A673 (cell line): ENCODE data around the gene CLTB. TPM values are rescaled to one million over a fixed set of nuclear protein-coding genes. Genes with fewer than 3 reads are reported as not detected.

ENCODE experiments used
- BruUV-seq: library from RNA; stranded (reverse); fragments of 400-500 nt; replicated peaks from 2 replicates; lab custom pipeline; 2021; lab: Mats Ljungman, UMichigan
- CTCF ChIA-PET: fragments of 300-600 bp; sonication (Branson Sonifier 250); formaldehyde crosslinking; loops from one replicate; lab custom pipeline; 2022; ENCODE audit warnings: antibody characterized with exemption; lab: Charles Lee
- POLR2A ChIA-PET: fragments of 300-600 bp; sonication (Branson Sonifier 250); formaldehyde crosslinking; loops from one replicate; lab custom pipeline; 2022; ENCODE audit warnings: antibody characterized with exemption; ENCODE audit not compliant: low non-redundant PET; lab: Charles Lee
- DNase-seq: peaks from one replicate; pipeline ENCODE4 v3.0.0-alpha.2; 2015; ENCODE audit warnings: low spot score
- H3K27ac ChIP-seq: fragments of 200-600 bp; sonication (generic); 2 replicates; pipeline ENCODE4 v1.5.1; 2016; ENCODE audit warnings: mixed run types, low read depth, mild to moderate bottlenecking, mixed read lengths, antibody characterized with exemption, low read length; ENCODE audit not compliant: poor library complexity, severe bottlenecking
- H3K27me3 ChIP-seq: fragments of 200-600 bp; sonication (generic); replicated peaks from 2 replicates; pipeline ENCODE4 v1.6.1; 2017; ENCODE audit warnings: mixed run types, low read depth, mild to moderate bottlenecking, mixed read lengths, antibody characterized with exemption, low read length; ENCODE audit not compliant: insufficient read depth, poor library complexity
- H3K36me3 ChIP-seq: fragments of 200-600 bp; sonication (generic); 2 replicates; pipeline ENCODE4 v1.6.1; 2016; ENCODE audit warnings: mixed run types, mild to moderate bottlenecking, mixed read lengths, antibody characterized with exemption, low read length; ENCODE audit not compliant: insufficient read depth, poor library complexity, severe bottlenecking
- H3K4me1 ChIP-seq: fragments of 200-600 bp; sonication (generic); 2 replicates; pipeline ENCODE4 v1.6.1; 2017; ENCODE audit warnings: mixed run types, mild to moderate bottlenecking, mixed read lengths, antibody characterized with exemption, low read length; ENCODE audit not compliant: insufficient read depth, poor library complexity, severe bottlenecking
- H3K4me3 ChIP-seq: fragments of 200-600 bp; sonication (generic); 2 replicates; pipeline ENCODE4 v1.5.1; 2016; ENCODE audit warnings: low read depth, mixed run types, mild to moderate bottlenecking, mixed read lengths, low read length; ENCODE audit not compliant: poor library complexity, severe bottlenecking
- H3K9me3 ChIP-seq: fragments of 200-600 bp; sonication (generic); 2 replicates; pipeline ENCODE4 v1.6.1; 2016; ENCODE audit warnings: mixed run types, low read depth, mild to moderate bottlenecking, mixed read lengths, antibody characterized with exemption, low read length; ENCODE audit not compliant: poor library complexity, severe bottlenecking
- EZH2 ChIP-seq: fragments of 200-600 bp; sonication (generic); IDR thresholded peaks from 2 replicates; pipeline ENCODE4 v1.6.1; 2017; ENCODE audit warnings: borderline replicate concordance, low read depth, mild to moderate bottlenecking, mixed read lengths, antibody characterized with exemption, low read length; ENCODE audit not compliant: poor library complexity, severe bottlenecking
- intact Hi-C: fragments of 100-400 bp; cut with micrococcal nuclease; formaldehyde crosslinking; loops from one replicate; pipeline ENCODE4 v1.10.0; 2022; ENCODE audit not compliant: unreplicated experiment
- total RNA-seq: library from RNA; stranded (reverse); gene quantifications from 2 replicates; pipeline ENCODE4 v1.2.3, GENCODE V29; 2021
- TF ChIP-seq, protein P1 (sequence below): fragments of 300-800, 200-600 bp; sonication (generic); conservative IDR thresholded peaks from 2 replicates; pipeline ENCODE4 v1.5.1; 2017; ENCODE audit warnings: low read depth, mild to moderate bottlenecking, antibody characterized with exemption, low read length, moderate library complexity, mixed read lengths

The CLTB gene
- total RNA-seq, 1 experiment from 2014 or later, result 61.8 TPM

DNA sequence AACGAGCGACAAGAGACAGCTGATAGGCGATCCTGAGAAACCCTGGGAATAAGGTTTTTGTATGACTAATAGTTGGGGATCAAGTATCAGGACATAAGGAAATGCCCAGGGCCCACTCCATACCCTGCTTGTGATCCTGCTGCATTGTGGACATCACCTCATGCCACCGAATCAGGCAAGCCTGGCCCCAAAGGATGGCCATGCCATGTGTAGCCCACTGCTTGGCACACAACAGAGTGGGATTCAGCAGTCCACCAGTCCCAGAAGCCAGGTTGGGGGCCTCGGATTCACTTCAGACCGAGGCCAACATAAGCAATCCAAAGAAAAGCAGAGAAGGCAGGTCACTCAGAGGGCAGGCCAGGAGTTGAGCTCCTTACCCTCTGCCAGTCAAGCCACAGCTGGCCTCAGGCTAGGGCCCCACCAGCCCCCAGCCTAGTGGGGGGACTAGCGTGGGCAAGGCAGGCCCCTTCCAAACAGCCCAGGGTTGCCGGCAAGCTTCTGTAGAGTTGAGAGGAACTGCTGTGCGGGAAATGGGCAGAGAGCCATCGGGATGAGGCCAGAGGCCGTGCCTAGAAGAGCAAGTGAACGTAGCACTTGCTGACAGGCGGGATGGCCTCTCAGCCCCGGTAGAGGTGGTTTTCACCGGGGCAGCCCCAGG lies 33.0 kb downstream of the CLTB start:
- BruUV-seq, result no TSS peak
- Histone ChIP-seq H3K9me3 (no peaks in the 10 kb centered on the region), H3K27ac (no peak overlapping the region), H3K27me3 (no peaks in the 10 kb centered on the region), H3K4me3 (no peak overlapping the region), H3K4me1 (peaks cover 10% of the 10 kb centered on the region), H3K36me3 (peaks cover 44% of the 10 kb centered on the region)
- CTCF ChIA-PET, result no interaction called here
- DNase-seq, result no peak
- TF ChIP-seq EZH2, result no peak
- TF ChIP-seq, protein P1, sequence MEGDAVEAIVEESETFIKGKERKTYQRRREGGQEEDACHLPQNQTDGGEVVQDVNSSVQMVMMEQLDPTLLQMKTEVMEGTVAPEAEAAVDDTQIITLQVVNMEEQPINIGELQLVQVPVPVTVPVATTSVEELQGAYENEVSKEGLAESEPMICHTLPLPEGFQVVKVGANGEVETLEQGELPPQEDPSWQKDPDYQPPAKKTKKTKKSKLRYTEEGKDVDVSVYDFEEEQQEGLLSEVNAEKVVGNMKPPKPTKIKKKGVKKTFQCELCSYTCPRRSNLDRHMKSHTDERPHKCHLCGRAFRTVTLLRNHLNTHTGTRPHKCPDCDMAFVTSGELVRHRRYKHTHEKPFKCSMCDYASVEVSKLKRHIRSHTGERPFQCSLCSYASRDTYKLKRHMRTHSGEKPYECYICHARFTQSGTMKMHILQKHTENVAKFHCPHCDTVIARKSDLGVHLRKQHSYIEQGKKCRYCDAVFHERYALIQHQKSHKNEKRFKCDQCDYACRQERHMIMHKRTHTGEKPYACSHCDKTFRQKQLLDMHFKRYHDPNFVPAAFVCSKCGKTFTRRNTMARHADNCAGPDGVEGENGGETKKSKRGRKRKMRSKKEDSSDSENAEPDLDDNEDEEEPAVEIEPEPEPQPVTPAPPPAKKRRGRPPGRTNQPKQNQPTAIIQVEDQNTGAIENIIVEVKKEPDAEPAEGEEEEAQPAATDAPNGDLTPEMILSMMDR, result no peak
- POLR2A ChIA-PET, result no interaction called here
- intact Hi-C loops, result no loop called here

DNA sequence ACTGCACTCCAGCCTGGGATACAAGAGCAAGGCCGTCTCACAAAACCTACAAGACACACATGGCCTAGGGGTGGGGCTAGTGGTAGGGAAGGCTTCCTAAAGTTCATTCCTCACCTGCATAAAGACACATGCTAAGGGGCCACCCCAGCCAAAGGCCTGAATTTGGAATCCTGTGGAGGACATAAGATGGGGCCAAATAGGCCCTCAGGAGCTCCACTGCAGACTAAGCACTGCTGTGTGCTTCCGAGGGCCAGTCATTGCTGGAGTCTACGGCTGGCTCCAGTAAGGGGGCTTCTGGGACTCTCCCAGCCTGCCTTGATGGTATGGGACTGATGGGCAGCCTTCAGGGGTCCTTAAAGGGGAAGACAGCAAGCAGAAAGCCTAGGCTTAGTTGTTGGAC lies 33.6 kb downstream of the CLTB start:
- intact Hi-C loops, result no loop called here
- Histone ChIP-seq H3K4me1 (peaks cover 10% of the 10 kb centered on the region), H3K9me3 (no peaks in the 10 kb centered on the region), H3K4me3 (no peak overlapping the region), H3K27me3 (no peaks in the 10 kb centered on the region), H3K36me3 (peaks cover 44% of the 10 kb centered on the region), H3K27ac (no peak overlapping the region)
- no peak for DNase-seq
- TF ChIP-seq, protein P1, result no peak
- no peak for TF ChIP-seq EZH2
- CTCF ChIA-PET, result no interaction called here
- no TSS peak for BruUV-seq
- POLR2A ChIA-PET, result no interaction called here

DNA sequence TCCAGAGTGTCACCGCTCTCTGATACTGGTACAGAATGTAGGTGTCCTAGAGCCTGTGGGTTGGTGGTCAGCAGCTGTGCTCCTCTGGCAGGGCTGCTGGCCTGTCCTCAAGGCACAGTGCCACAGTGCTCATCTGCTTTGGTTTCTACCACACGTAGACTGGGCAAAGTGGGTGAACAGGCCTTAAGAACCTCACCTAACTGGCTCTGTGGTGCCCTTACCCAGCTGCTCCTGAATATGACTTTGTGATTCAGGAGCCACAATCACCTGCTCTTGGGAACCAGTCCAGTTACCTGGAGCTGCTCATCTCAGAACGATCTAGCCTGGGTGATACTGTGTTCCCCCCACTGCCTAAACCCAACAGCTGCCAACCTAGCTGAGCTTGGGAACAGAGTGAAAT lies 34.4 kb downstream of the CLTB start:
- no peak overlapping the region for H3K4me3 ChIP-seq
- BruUV-seq, result no TSS peak
- TF ChIP-seq EZH2, result no peak
- TF ChIP-seq, protein P1, result no peak
- no peaks in the 10 kb centered on the region for H3K9me3 ChIP-seq
- ChIA-PET CTCF (no interaction called here), POLR2A (no interaction called here)
- no peak overlapping the region for H3K27ac ChIP-seq
- H3K4me1 ChIP-seq, result peaks cover 5% of the 10 kb centered on the region
- no peak for DNase-seq
- no peaks in the 10 kb centered on the region for H3K27me3 ChIP-seq
- peaks cover 44% of the 10 kb centered on the region for H3K36me3 ChIP-seq
- intact Hi-C loops, result no loop called here
